Body of pancreas (tissue), 4 donors: ENCODE results near the gene ULK1. TPM values are rescaled to one million over a fixed set of nuclear protein-coding genes. Genes with fewer than 3 reads are reported as not detected.
"Not testable (repeated sequence)": the region's sequence is repeated elsewhere in the genome, so short reads cannot be mapped to it uniquely, and the experiment has no call there.

Experiments
- ATAC-seq: fragments of 150-250 bp; one replicate; pipeline ENCODE4 v1.9.1; 2016
- DNase-seq, 4 donors: peaks; one replicate each; pipeline ENCODE4 v3.0.0-alpha.2; 2019
- H3K27ac ChIP-seq, 4 donors: fragments of 200-600 bp; sonication (generic); 1 replicate in 3 of 4; 2 replicates in 1 of 4; pipeline versions ENCODE4 v1.5.1 to v1.6.1; 2016 to 2019; ENCODE audit warnings: mild to moderate bottlenecking in 1 of 4, mixed read lengths in 1 of 4, moderate library complexity in 1 of 4
- H3K27me3 ChIP-seq, 2 donors: fragments of 200-600 bp; sonication (generic); one replicate each; pipeline ENCODE4 v1.6.0; 2016; ENCODE audit warnings: mild to moderate bottlenecking in 1 of 2
- H3K36me3 ChIP-seq, 2 donors: fragments of 200-600 bp; sonication (generic); replicated peaks in 1 of 2; 2 replicates each; pipeline ENCODE4 v1.5.1; 2016; ENCODE audit warnings: low read depth in 2 of 2; ENCODE audit not compliant: insufficient read depth in 1 of 2
- H3K4me1 ChIP-seq: fragments of 200-600 bp; sonication (generic); one replicate; pipeline ENCODE4 v1.6.0; 2016
- H3K4me3 ChIP-seq, 2 donors: fragments of 200-600 bp; sonication (generic); 1 replicate in 1 of 2; 2 replicates in 1 of 2; pipeline ENCODE4 v1.5.1; 2016 to 2019
- H3K9me3 ChIP-seq, 3 donors: fragments of 200-600 bp; sonication (generic); 1 replicate in 2 of 3; 2 replicates in 1 of 3; pipeline ENCODE4 v1.5.1; 2016
- POLR2A ChIP-seq, 3 donors: fragments of 450-650 bp; IDR thresholded peaks; one replicate each; pipeline ENCODE4 v1.6.1; 2016; ENCODE audit warnings: antibody characterized with exemption in 3 of 3, mild to moderate bottlenecking in 2 of 3
- WGBS, 2 donors: methylation state at CpG; one replicate each; pipeline ENCODE4 v1.1.5; 2017; 5-methylcytosine and 5-hydroxymethylcytosine counted together
- intact Hi-C: fragments of 100-400 bp; cut with DNase I; formaldehyde crosslinking; loops from one replicate; pipeline ENCODE4 v1.15.1; 2023
- total RNA-seq, 2 donors: library from RNA; depleted of rRNA; stranded (reverse); fragments of >200 nt; gene quantifications; one replicate each; pipeline ENCODE4 v1.1.0, GENCODE V29; 2016
- TF ChIP-seq, protein P1 (sequence below), 7 experiments: fragments of 450-650 bp in 4 of 7; fragments of 200-600 bp in 3 of 7; sonication (generic) in 3 of 7; IDR thresholded peaks; one replicate each; pipeline ENCODE4 v1.5.1; 2016 to 2019; ENCODE audit warnings: antibody characterized with exemption in 7 of 7

ULK1 gene
- total RNA-seq, 2 donors from 2014 or later, result 29.1 to 59.3 TPM

GRCh38 chr12:131944601-131945251 is 50.3 kb downstream of the ULK1 start:
- DNase-seq (peak in 1 of 4 donors; percentile 9), ATAC-seq (no peak)
- TF ChIP-seq, protein P1, sequence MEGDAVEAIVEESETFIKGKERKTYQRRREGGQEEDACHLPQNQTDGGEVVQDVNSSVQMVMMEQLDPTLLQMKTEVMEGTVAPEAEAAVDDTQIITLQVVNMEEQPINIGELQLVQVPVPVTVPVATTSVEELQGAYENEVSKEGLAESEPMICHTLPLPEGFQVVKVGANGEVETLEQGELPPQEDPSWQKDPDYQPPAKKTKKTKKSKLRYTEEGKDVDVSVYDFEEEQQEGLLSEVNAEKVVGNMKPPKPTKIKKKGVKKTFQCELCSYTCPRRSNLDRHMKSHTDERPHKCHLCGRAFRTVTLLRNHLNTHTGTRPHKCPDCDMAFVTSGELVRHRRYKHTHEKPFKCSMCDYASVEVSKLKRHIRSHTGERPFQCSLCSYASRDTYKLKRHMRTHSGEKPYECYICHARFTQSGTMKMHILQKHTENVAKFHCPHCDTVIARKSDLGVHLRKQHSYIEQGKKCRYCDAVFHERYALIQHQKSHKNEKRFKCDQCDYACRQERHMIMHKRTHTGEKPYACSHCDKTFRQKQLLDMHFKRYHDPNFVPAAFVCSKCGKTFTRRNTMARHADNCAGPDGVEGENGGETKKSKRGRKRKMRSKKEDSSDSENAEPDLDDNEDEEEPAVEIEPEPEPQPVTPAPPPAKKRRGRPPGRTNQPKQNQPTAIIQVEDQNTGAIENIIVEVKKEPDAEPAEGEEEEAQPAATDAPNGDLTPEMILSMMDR (IDR thresholded peaks at IDR 0.05), result no peak
- TF ChIP-seq POLR2A (IDR thresholded peaks at IDR 0.05), result no peak
- Histone ChIP-seq H3K9me3 (no peaks in the 10 kb centered on the region), H3K36me3 (peaks cover 0 to 7% of the 10 kb centered on the region in 2 donors), H3K27ac (no peak overlapping the region), H3K4me1 (peaks cover 13% of the 10 kb centered on the region), H3K4me3 (no peak overlapping the region), H3K27me3 (no peaks in the 10 kb centered on the region)
- 76 to 93% methylated on average over 4 to 34 of the region's 35 CpGs for WGBS, 2 donors
- intact Hi-C loops, result no loop called here

DNA sequence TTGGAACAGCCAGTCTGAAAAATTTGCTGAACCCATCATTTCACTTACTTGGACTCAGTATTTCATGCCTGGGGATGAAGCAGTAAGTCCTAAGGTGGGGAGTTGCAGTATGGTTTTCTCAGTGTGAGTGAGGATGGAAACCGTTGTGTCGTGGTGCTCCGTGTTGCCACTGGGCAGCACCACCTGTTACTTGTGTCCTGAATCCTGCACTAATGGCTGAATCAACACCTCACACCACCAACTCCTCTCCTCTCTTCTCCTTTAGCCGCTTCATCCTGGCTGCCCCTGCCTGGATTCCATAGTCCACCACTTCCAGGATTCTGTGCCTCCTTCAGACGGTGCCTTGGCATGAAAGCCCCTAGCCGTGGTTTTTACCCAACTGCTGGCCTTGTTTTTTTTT is 52.3 kb downstream of the ULK1 start:
- TF ChIP-seq, protein P1 (IDR thresholded peaks at IDR 0.05), result no peak
- TF ChIP-seq POLR2A (IDR thresholded peaks at IDR 0.05), result no peak
- H3K36me3 ChIP-seq, result peaks cover 0 to 7% of the 10 kb centered on the region in 2 donors
- H3K27ac ChIP-seq, result no peak overlapping the region
- DNase-seq, result no peak
- H3K4me1 ChIP-seq, result peaks cover 27% of the 10 kb centered on the region
- H3K9me3 ChIP-seq, result no peaks in the 10 kb centered on the region
- intact Hi-C loops, result no loop called here
- H3K27me3 ChIP-seq, result no peaks in the 10 kb centered on the region
- no peak overlapping the region for H3K4me3 ChIP-seq
- 50 to 56% methylated on average over 6 of the region's 6 CpGs for WGBS, 2 donors
- no peak for ATAC-seq

DNA sequence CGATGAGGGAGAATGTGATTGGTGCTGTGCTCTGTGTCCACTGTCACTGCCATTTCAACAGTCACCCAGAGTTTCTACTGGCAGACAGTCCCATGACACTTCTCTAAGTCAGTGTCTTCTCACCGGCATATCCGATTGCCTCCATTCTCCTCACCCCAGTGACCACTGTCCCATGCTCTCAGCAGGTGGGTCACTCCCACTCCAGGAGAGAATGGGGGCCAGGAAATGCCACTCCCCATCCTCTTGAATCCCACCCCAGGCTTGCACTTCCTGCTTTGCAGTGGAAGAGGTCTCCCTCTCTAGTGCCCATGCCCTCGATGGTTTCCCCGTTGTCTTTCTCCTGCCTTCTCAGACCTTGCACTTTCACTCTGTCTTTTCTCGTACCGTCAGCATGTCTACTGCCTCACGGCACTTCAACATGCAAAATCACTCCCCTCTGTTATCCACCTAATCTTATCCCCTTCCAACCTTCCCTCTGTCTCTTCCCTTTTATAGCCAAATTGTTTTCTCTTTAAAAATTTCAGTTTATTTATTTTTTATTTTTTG is 53.1 kb downstream of the ULK1 start:
- Histone ChIP-seq H3K36me3 (peaks cover 0 to 2% of the 10 kb centered on the region in 2 donors), H3K4me1 (peaks cover 32% of the 10 kb centered on the region), H3K9me3 (no peaks in the 10 kb centered on the region), H3K4me3 (no peak overlapping the region), H3K27me3 (no peaks in the 10 kb centered on the region), H3K27ac (peak overlapping the region in 1 of 4 donors; percentile 17)
- intact Hi-C loops, result no loop called here
- DNase-seq, result peak in 1 of 4 donors; percentile 2
- no peak for ATAC-seq
- WGBS, 2 donors, result 47 to 49% methylated on average over 8 of the region's 8 CpGs
- TF ChIP-seq, protein P1 (IDR thresholded peaks at IDR 0.05), result no peak
- TF ChIP-seq POLR2A (IDR thresholded peaks at IDR 0.05), result no peak

GRCh38 chr12:131948166-131948712 is 53.8 kb downstream of the ULK1 start:
- WGBS, 2 donors, result 53 to 93% methylated on average over 1 of the region's 1 CpG
- intact Hi-C loops, result no loop called here
- H3K27ac ChIP-seq, result peak overlapping the region in 2 of 4 donors; percentile 82 to 85

GRCh38 chr12:131948713-131949430 is 54.5 kb downstream of the ULK1 start:
- intact Hi-C loops, result not testable (repeated sequence)
- peak overlapping the region; percentile 56 to 85 (median 81) for H3K27ac ChIP-seq
- DNase-seq, result peak in 3 of 4 donors; percentile 20 to 34 (median 20)

More at GRCh38 chr12:131948166-131948712, 53.8 kb downstream of the ULK1 start:
- no peaks in the 10 kb centered on the region for H3K9me3 ChIP-seq
- peaks cover 0 to 2% of the 10 kb centered on the region in 2 donors for H3K36me3 ChIP-seq
- no peak overlapping the region for H3K4me3 ChIP-seq
- no peaks in the 10 kb centered on the region for H3K27me3 ChIP-seq
- ATAC-seq (no peak), DNase-seq (peak in 1 of 4 donors; percentile 5)
- TF ChIP-seq, protein P1 (IDR thresholded peaks at IDR 0.05), result no peak
- no peak for TF ChIP-seq POLR2A (IDR thresholded peaks at IDR 0.05)
- peaks cover 39% of the 10 kb centered on the region for H3K4me1 ChIP-seq

More at GRCh38 chr12:131948713-131949430, 54.5 kb downstream of the ULK1 start:
- peaks cover 42% of the 10 kb centered on the region for H3K4me1 ChIP-seq
- 41 to 47% methylated on average over 23 of the region's 23 CpGs for WGBS, 2 donors
- ATAC-seq, H3K4me3 ChIP-seq, H3K9me3 ChIP-seq, H3K36me3 ChIP-seq, H3K27me3 ChIP-seq: not testable (repeated sequence)
